SK-N-MC (cell line): Measurements from ENCODE around the gene RNF183.

Source experiments
- DNase-seq: peaks from one replicate; pipeline ENCODE4 v3.0.0-alpha.2; 2011; ENCODE audit warnings: low read depth, low spot score
- H3K27ac ChIP-seq: fragments of 200-600 bp; sonication (generic); 2 replicates; pipeline ENCODE4 v1.5.1; 2016; ENCODE audit warnings: mixed run types
- H3K36me3 ChIP-seq: fragments of 200-600 bp; sonication (generic); 2 replicates; pipeline ENCODE4 v1.6.1; 2017; ENCODE audit warnings: antibody characterized with exemption, low read length, mixed read lengths; ENCODE audit not compliant: insufficient read depth
- H3K4me3 ChIP-seq: fragments of 200-600 bp; sonication (generic); 2 replicates; pipeline ENCODE4 v1.5.1; 2016
- H3K9ac ChIP-seq: fragments of 200-600 bp; sonication (generic); 2 replicates; pipeline ENCODE4 v1.8.0; 2017; ENCODE audit warnings: mixed run types, mixed read lengths; ENCODE audit not compliant: insufficient read length
- H3K9me3 ChIP-seq: fragments of 200-600 bp; sonication (generic); 2 replicates; pipeline ENCODE4 v1.6.1; 2017; ENCODE audit warnings: low read depth, mild to moderate bottlenecking, antibody characterized with exemption, low read length, moderate library complexity, mixed read lengths
- EZH2 ChIP-seq: fragments of 200-600 bp; sonication (generic); IDR thresholded peaks from one replicate; pipeline ENCODE4 v1.6.1; 2017; ENCODE audit warnings: antibody characterized with exemption
- FOXP2 ChIP-seq: optimal IDR thresholded peaks from 2 replicates; pipeline ENCODE3; 2011; ENCODE audit warnings: mild to moderate bottlenecking, moderate library complexity; ENCODE audit not compliant: insufficient read depth; ENCODE audit errors: extremely low read length, control extremely low read depth
- POLR2AphosphoS5 ChIP-seq: IDR thresholded peaks from 2 replicates; pipeline ENCODE4 v1.6.1; 2012; ENCODE audit warnings: mild to moderate bottlenecking, low read depth, low read length, borderline replicate concordance

The RNF183 gene

GRCh38 chr9:113293285-113293878, 9.8 kb downstream of the RNF183 start:
- no peak for DNase-seq
- no peak overlapping the region for H3K9ac ChIP-seq
- no peak for TF ChIP-seq POLR2AphosphoS5
- TF ChIP-seq EZH2 = no peak
- TF ChIP-seq FOXP2 = no peak
- no peaks in the 10 kb centered on the region for H3K9me3 ChIP-seq
- H3K27ac ChIP-seq = no peak overlapping the region
- peaks cover 57% of the 10 kb centered on the region for H3K36me3 ChIP-seq
- no peak overlapping the region for H3K4me3 ChIP-seq

GRCh38 chr9:113290052-113290607, 13.0 kb downstream of the RNF183 start:
- TF ChIP-seq EZH2 (no peak), POLR2AphosphoS5 (no peak)
- Histone ChIP-seq H3K9ac (no peak overlapping the region), H3K9me3 (no peaks in the 10 kb centered on the region), H3K36me3 (peaks cover 86% of the 10 kb centered on the region), H3K4me3 (no peak overlapping the region), H3K27ac (no peak overlapping the region)
- no peak for DNase-seq

GRCh38 chr9:113289091-113289490, 14.1 kb downstream of the RNF183 start:
- TF ChIP-seq POLR2AphosphoS5 = no peak
- no peak for TF ChIP-seq FOXP2
- no peak for TF ChIP-seq EZH2
- DNase-seq = no peak
- Histone ChIP-seq H3K27ac (no peak overlapping the region), H3K9ac (no peak overlapping the region), H3K9me3 (no peaks in the 10 kb centered on the region), H3K4me3 (no peak overlapping the region), H3K36me3 (peaks cover 96% of the 10 kb centered on the region)

- Histone ChIP-seq H3K27ac (no peak overlapping the region), H3K4me3 (no peak overlapping the region), H3K9me3 (no peaks in the 10 kb centered on the region), H3K36me3 (peaks cover 92% of the 10 kb centered on the region), H3K9ac (no peak overlapping the region)
- TF ChIP-seq FOXP2 (no peak), EZH2 (no peak), POLR2AphosphoS5 (no peak)
- no peak for DNase-seq
These were observed 21.8 kb downstream of the RNF183 start for GRCh38 chr9:113281356-113281755.

GRCh38 chr9:113278840-113279239, 24.3 kb downstream of the RNF183 start:
- TF ChIP-seq POLR2AphosphoS5 (no peak), FOXP2 (no peak), EZH2 (no peak)
- H3K36me3 ChIP-seq = peaks cover 70% of the 10 kb centered on the region
- H3K27ac ChIP-seq = 0 out of 2 replicates have a peak overlapping the region, but pooled peaks have one; percentile 28
- no peak overlapping the region for H3K4me3 ChIP-seq
- H3K9me3 ChIP-seq = no peaks in the 10 kb centered on the region
- DNase-seq = no peak
- H3K9ac ChIP-seq = no peak overlapping the region

GRCh38 chr9:113275157-113276131, 27.7 kb downstream of the RNF183 start, which contains the start of the genes CDC26 and PRPF4:
CDC26 (minus strand) TSS chr9:113275572; CDS start chr9:113272507, 3,065 bp downstream.
PRPF4 (plus strand) TSS chr9:113275658; CDS start chr9:113275744, 86 bp downstream.
- H3K27ac ChIP-seq = peak within 1 kb of the TSS; percentile 22
- H3K9ac ChIP-seq = peak within 1 kb of the TSS; percentile 94
- H3K9me3 ChIP-seq = no peaks in the 10 kb centered on the region
- TF ChIP-seq POLR2AphosphoS5 (peak; percentile 99), EZH2 (no peak), FOXP2 (peak; percentile 85)
- peak; percentile 94 for DNase-seq
- H3K36me3 ChIP-seq = peaks cover 61% of the 10 kb centered on the region
- H3K4me3 ChIP-seq = peak within 1 kb of the TSS; percentile 94

- Histone ChIP-seq H3K4me3 (peak overlapping the region; percentile 94), H3K36me3 (peaks cover 59% of the 10 kb centered on the region), H3K9me3 (no peaks in the 10 kb centered on the region), H3K27ac (peak overlapping the region; percentile 22; the same call in 1 of the 2 replicates), H3K9ac (peak overlapping the region; percentile 94)
- TF ChIP-seq FOXP2 (no peak), POLR2AphosphoS5 (no peak), EZH2 (no peak)
- DNase-seq = peak; percentile 40
These were observed 28.6 kb downstream of the RNF183 start for GRCh38 chr9:113274474-113275156.

- TF ChIP-seq EZH2 (no peak), FOXP2 (no peak), POLR2AphosphoS5 (no peak)
- H3K4me3 ChIP-seq = no peak overlapping the region
- no peaks in the 10 kb centered on the region for H3K9me3 ChIP-seq
- no peak overlapping the region for H3K9ac ChIP-seq
- no peak overlapping the region for H3K27ac ChIP-seq
- no peak for DNase-seq
- peaks cover 41% of the 10 kb centered on the region for H3K36me3 ChIP-seq
These were observed 33.3 kb downstream of the RNF183 start for GRCh38 chr9:113269871-113270270.
